Colon (tissue), 2 donors: ENCODE measurements around the gene PRM2.

ENCODE experiments used
- FAIRE-seq: peaks from 2 replicates; lab custom pipeline; 2012; peaks lifted over from hg19 to GRCh38; lab: Jason Lieb, UNC
- donor health status: control.
- donor health status: control.

The PRM2 gene

DNA sequence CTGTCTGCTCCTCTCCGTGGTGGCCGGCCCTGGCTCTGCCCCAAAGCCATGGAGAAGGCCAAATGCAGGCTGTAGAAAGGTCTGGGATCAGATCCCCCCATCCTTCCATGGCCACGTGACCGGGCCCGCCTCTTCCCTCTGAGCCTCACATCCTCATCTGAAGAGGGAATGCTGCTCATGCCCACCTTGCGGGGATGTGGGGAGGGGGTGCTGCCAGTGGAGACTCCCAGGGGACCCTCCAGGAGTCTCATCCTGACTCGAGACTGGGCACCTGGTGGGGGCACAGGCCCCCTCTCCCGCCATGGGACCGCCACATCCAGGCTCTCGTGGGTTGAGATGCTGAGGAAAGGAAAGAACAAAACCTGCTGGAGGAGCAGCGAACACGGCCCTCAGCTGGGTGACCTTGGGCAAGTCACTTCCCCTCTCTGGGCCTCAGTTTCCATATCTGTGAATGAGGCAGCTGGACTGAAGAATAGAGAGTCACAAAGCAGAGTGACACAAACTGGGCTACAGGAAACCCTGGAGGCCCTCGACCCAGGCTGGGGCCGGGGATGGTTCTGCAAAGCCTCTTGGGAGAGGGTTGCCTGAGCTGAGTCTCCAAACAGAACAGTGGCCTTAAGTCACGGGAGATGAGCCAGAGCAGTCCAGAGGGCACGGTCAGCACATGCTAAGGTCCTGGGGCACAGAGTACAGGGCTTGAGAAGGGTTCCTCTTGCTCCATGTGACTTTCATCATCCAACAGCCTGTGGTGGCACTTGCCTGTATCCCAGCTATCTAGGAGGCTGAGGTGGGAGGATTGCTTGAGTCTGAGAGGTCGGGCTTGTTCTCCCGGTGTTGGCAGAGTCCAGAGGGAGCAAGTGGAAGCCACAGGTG lies 50.4 kb downstream of the PRM2 start:
- no peak for FAIRE-seq
